Activated CD8-positive, alpha-beta T cell treated with anti-CD3 and anti-CD28 coated beads, Interleukin-2, amount 10 ng/mL, durations not matched to agents 7 days and 5 days (primary cell): ENCODE data around the gene GNPTAB. TPM values are rescaled to one million over a fixed set of nuclear protein-coding genes. Genes with fewer than 3 reads are reported as not detected.
A peak's percentile ranks its signal among the peaks of the same experiment; 100 is the strongest.
"Not testable (repeated sequence)": the region's sequence is repeated elsewhere in the genome, so short reads cannot be mapped to it uniquely, and the experiment has no call there.

ENCODE experiments used
- ATAC-seq: fragments of 150-1000 bp; cut with Tn5 transposase; one replicate; pipeline ENCODE4 v1.10.0; 2021; ENCODE audit warnings: moderate library complexity
- CTCF ChIA-PET: fragments of 350-600 bp; sonication (Branson Sonifier 250); formaldehyde crosslinking; loops from one replicate; lab custom pipeline; 2021; ENCODE audit warnings: antibody characterized with exemption; lab: Charles Lee
- POLR2A ChIA-PET: fragments of 350-600 bp; sonication (Branson Sonifier 250); formaldehyde crosslinking; loops from one replicate; lab custom pipeline; 2021; ENCODE audit warnings: antibody characterized with exemption; lab: Charles Lee
- DNase-seq: peaks from one replicate; pipeline ENCODE4 v3.0.0-alpha.2; 2020
- H3K27ac Mint-ChIP-seq: one replicate; pipeline ENCODE4 v1.8.0; 2021; ENCODE audit warnings: mild to moderate bottlenecking, mixed read lengths
- H3K27me3 Mint-ChIP-seq: one replicate; pipeline ENCODE4 v1.8.0; 2021; ENCODE audit warnings: low read depth, mixed read lengths
- H3K36me3 Mint-ChIP-seq: one replicate; pipeline ENCODE4 v1.8.0; 2021; ENCODE audit warnings: low read depth, mixed read lengths
- H3K4me1 Mint-ChIP-seq: one replicate; pipeline ENCODE4 v1.8.0; 2021; ENCODE audit warnings: low read depth, mixed read lengths
- H3K4me3 Mint-ChIP-seq: one replicate; pipeline ENCODE4 v1.8.0; 2021; ENCODE audit warnings: mild to moderate bottlenecking, mixed read lengths
- H3K9me3 Mint-ChIP-seq: one replicate; pipeline ENCODE4 v1.8.0; 2022; ENCODE audit warnings: mixed read lengths; ENCODE audit not compliant: insufficient read depth
- total RNA-seq, 2 experiments: library from RNA; stranded (reverse); gene quantifications; one replicate each; pipeline ENCODE4 v1.2.3, GENCODE V29; 2021

Gene GNPTAB
- total RNA-seq, 2 experiments from 2014 or later: 104 to 109 TPM

DNA sequence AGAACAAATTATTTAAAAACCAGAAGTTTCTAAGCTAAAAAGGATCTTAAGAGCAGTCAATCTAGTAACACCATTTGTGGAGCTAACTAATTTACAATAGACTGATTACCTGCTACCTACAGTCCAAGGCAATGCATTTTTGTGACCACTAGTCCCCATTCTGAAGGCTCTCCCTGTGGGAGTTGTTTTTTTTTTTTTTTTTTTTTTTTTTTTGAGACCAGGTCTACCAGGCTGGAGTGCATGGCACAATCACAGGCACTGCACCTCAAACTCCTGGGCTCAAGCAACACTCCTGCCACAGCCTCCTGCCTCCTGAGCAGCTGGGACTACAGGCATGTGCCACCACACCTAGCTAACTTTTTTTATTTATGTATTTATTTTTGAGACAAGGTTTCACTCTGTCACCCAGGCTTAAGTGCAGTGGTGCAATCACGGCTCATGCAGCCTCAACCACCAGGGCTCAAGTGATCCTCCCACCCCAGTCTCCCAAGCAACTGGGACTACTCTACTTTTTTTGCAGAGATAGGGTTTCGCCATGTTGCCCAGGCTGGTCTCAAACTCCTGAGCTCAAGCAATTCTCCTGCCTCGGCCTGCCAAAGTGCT lies 3.9 kb downstream of the GNPTAB start:
- CTCF ChIA-PET: interaction anchor here (0.7 to 12.4 kb wide), 8 partner anchors 9 to 54 kb away, joined by 3 to 263 read pairs (median 29); no protein-coding TSS in a partner anchor
- no peaks in the 10 kb centered on the region for H3K9me3 Mint-ChIP-seq
- ATAC-seq: no peak
- peaks cover 36% of the 10 kb centered on the region for H3K36me3 Mint-ChIP-seq
- no peak for DNase-seq
- POLR2A ChIA-PET: interaction anchor here (0.6 to 4.7 kb wide), 4 partner anchors 24 to 1774 kb away, joined by 3 to 45 read pairs (median 5); no protein-coding TSS in a partner anchor
- no peaks in the 10 kb centered on the region for H3K27me3 Mint-ChIP-seq
- H3K27ac Mint-ChIP-seq: no peak overlapping the region
- peaks cover 77% of the 10 kb centered on the region for H3K4me1 Mint-ChIP-seq
- peak overlapping the region; percentile 100 for H3K4me3 Mint-ChIP-seq

DNA sequence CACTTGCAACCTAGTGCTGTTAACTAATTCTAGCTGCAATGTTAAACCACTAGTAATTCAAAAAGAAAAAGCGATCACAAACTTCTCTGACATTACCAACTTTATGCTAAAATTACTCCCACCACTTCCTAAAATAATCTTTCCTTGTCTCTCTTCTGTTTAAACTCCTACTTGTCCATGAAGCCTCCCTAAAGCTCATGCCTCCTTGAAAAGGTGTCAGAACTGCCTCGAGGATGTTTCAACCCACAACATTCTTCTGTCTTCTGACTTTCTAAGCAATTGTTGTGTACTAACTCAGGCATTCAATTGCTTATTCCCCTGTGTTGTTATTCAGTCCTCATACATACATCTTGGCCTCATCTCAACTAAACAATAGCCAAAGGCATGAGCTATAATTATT lies 5.9 kb downstream of the GNPTAB start:
- CTCF ChIA-PET: interaction anchor here (0.6 to 12.4 kb wide), 13 partner anchors 9 to 95 kb away, joined by 3 to 263 read pairs (median 13); no protein-coding TSS in a partner anchor
- no peaks in the 10 kb centered on the region for H3K27me3 Mint-ChIP-seq
- H3K4me3 Mint-ChIP-seq: no peak overlapping the region
- no peaks in the 10 kb centered on the region for H3K9me3 Mint-ChIP-seq
- POLR2A ChIA-PET: interaction anchor here (1.0 to 2.1 kb wide), 4 partner anchors 27 to 237 kb away, joined by 3 to 7 read pairs (median 4); partner anchors contain the start of gene WASHC3
- no peak for DNase-seq
- H3K36me3 Mint-ChIP-seq: peaks cover 51% of the 10 kb centered on the region
- peaks cover 85% of the 10 kb centered on the region for H3K4me1 Mint-ChIP-seq
- H3K27ac Mint-ChIP-seq: peak overlapping the region; percentile 64
- ATAC-seq: no peak

DNA sequence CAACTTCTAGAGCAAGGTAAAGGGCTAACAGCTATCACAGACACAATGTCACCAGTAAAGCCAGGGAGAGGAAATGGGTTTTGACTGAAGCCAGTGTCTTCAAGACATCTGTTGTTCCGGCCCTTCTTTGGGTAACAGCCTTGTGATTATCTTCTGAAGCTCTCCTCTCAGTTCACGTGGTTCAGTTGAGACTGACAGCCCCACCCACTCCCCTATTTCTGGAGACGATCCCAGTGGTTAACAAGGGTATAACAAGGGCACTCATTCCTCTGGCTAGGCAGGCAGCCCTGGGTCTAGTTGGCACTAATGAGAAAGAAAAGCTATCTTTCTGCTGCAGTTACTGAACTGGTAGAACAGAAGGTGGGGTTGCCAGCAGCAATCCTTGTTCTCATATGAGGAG lies 6.9 kb downstream of the GNPTAB start:
- H3K4me3 Mint-ChIP-seq: peak overlapping the region; percentile 58
- POLR2A ChIA-PET: interaction anchor here (0.8 to 2.1 kb wide), 6 partner anchors 26 to 417 kb away, joined by 3 to 7 read pairs (median 4); partner anchors contain the start of genes ARL1 and WASHC3

DNA sequence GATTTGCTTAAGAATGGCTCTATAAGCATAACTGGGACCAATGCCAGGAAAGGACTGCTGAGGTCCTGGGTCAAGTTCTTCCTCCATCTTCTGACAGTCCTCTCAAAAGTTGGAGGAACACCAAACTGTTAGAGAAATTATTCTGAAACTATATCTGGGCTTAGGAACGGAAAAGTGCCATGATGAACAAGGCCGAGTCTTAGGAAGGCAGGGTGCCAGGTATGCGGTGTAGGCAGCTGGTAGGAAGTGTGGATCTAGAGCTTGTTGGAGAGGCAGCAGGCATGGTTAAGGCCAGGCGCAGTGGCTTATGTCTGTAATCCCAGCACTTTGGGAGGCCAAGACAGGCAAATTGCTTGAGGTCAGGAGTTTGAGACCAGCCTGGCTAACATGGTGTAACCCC lies 7.7 kb downstream of the GNPTAB start:
- ChIA-PET POLR2A (interaction anchor here (0.6 to 2.1 kb wide), 3 partner anchors 10 to 416 kb away, joined by 3 to 6 read pairs (median 3); partner anchors contain the start of gene ARL1), CTCF (interaction anchor here (0.9 to 12.4 kb wide), 11 partner anchors 8 to 408 kb away, joined by 3 to 263 read pairs (median 17); no protein-coding TSS in a partner anchor)
- ATAC-seq (no peak), DNase-seq (no peak)
- H3K36me3 Mint-ChIP-seq: peaks cover 57% of the 10 kb centered on the region
- H3K4me3 Mint-ChIP-seq: peak overlapping the region; percentile 4
- peaks cover 83% of the 10 kb centered on the region for H3K4me1 Mint-ChIP-seq
- peak overlapping the region; percentile 77 for H3K27ac Mint-ChIP-seq
- H3K27me3 Mint-ChIP-seq: no peaks in the 10 kb centered on the region
- H3K9me3 Mint-ChIP-seq: peaks cover 6% of the 10 kb centered on the region

More for the DNA sequence above, 6.9 kb downstream of the GNPTAB start:
- H3K27ac Mint-ChIP-seq: peak overlapping the region; percentile 77
- peaks cover 53% of the 10 kb centered on the region for H3K36me3 Mint-ChIP-seq
- CTCF ChIA-PET: interaction anchor here (0.8 to 12.4 kb wide), 15 partner anchors 8 to 409 kb away, joined by 3 to 263 read pairs (median 13); no protein-coding TSS in a partner anchor
- DNase-seq (peak; percentile 88), ATAC-seq (peak; percentile 97)
- peaks cover 4% of the 10 kb centered on the region for H3K9me3 Mint-ChIP-seq
- peaks cover 88% of the 10 kb centered on the region for H3K4me1 Mint-ChIP-seq
- H3K27me3 Mint-ChIP-seq: no peaks in the 10 kb centered on the region

DNA sequence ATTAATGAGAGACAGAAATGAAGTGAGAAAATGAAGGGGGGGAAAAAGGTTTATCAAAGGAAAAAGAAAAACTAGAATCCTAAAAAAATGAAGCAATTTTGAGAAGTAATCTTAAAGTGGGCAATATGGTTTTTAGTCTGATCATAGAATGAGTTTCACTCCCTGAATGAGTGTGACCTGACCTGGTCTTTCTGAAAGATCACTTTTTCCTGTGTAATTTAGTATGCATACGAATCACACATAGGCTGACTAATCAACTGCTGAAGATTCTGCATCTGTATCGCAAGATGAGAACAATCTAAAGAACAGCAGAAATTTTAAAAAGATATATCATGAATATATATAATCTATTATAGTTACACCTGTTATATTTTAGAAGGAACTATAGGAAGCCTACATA lies 11.3 kb downstream of the GNPTAB start:
- Mint-ChIP-seq H3K27ac (peak overlapping the region; percentile 72), H3K36me3 (peaks cover 60% of the 10 kb centered on the region), H3K9me3 (peaks cover 9% of the 10 kb centered on the region), H3K27me3 (no peaks in the 10 kb centered on the region), H3K4me1 (peaks cover 62% of the 10 kb centered on the region), H3K4me3 (no peak overlapping the region)
- DNase-seq: no peak
- CTCF ChIA-PET: interaction anchor here (0.7 to 3.8 kb wide), 5 partner anchors 9 to 263 kb away, joined by 3 to 24 read pairs (median 4); partner anchors contain the start of gene GNPTAB
- ATAC-seq: no peak
- POLR2A ChIA-PET: interaction anchor here (1.3 to 1.9 kb wide), 2 partner anchors 11 to 24 kb away, joined by 4 read pairs; partner anchors contain the start of gene GNPTAB

- peaks cover 60% of the 10 kb centered on the region for H3K36me3 Mint-ChIP-seq
- not testable (repeated sequence) for DNase-seq, H3K9me3 Mint-ChIP-seq, H3K4me3 Mint-ChIP-seq, H3K27me3 Mint-ChIP-seq, ATAC-seq, H3K27ac Mint-ChIP-seq
- H3K4me1 Mint-ChIP-seq: peaks cover 55% of the 10 kb centered on the region
- ChIA-PET CTCF (interaction anchor here (0.7 to 3.8 kb wide), 3 partner anchors 12 to 264 kb away, joined by 3 to 24 read pairs (median 4); partner anchors contain the start of gene GNPTAB), POLR2A (interaction anchor here (1.9 kb wide), 1 partner anchor 24 kb away, joined by 4 read pairs; no protein-coding TSS in a partner anchor)
Measured at GRCh38 chr12:101818689-101819088, 12.1 kb downstream of the GNPTAB start.

DNA sequence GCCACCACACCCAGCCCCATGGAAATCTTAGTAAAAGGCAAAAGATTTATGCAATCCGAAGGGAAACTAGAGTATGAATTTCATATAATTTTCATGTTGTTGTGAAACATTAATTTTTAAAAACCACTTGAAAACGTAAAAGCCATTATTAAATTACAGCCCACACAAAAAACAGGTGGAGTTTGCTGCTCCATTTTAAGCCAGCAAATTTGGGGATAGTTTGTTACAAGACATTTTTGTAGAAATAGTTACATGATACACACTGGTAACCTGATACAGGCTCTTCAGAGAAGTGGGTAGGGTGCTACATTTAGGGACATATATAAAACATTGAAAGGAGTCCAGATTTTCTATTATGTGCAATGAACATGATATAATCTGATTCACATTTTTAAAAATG lies 17.6 kb downstream of the GNPTAB start:
- H3K4me3 Mint-ChIP-seq: no peak overlapping the region
- H3K27ac Mint-ChIP-seq: no peak overlapping the region
- H3K27me3 Mint-ChIP-seq: no peaks in the 10 kb centered on the region
- H3K4me1 Mint-ChIP-seq: peaks cover 38% of the 10 kb centered on the region
- H3K36me3 Mint-ChIP-seq: peaks cover 41% of the 10 kb centered on the region
- CTCF ChIA-PET: interaction anchor here (1.4 kb wide), 1 partner anchor 17 kb away, joined by 5 read pairs; no protein-coding TSS in a partner anchor
- DNase-seq (no peak), ATAC-seq (no peak)
- POLR2A ChIA-PET: no interaction called here
- peaks cover 4% of the 10 kb centered on the region for H3K9me3 Mint-ChIP-seq

- not testable (repeated sequence) for ATAC-seq, H3K9me3 Mint-ChIP-seq
- H3K4me1 Mint-ChIP-seq: peaks cover 38% of the 10 kb centered on the region
Measured at GRCh38 chr12:101812716-101813115, 18.0 kb downstream of the GNPTAB start.

DNA sequence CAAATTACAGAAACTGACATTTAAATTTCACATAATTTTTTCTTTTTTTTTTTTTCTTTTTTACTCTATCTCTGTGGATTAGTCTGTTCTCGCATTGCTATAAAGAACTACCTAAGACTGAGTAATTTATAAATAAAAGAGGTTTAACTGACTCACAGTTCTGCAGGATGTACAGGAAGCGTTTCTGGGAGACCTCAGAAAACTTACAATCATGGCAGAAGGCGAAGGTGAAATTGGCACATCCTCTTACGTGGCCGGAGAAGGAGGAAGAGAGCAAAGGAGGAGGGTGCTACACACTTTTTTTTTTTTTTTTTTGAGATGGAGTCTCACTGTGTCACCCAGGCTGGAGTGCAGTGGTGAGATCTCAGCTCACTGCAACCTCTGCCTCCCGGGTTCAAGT lies 19.4 kb downstream of the GNPTAB start:
- ChIA-PET CTCF (interaction anchor here (1.8 kb wide), 1 partner anchor 13 kb away, joined by 11 read pairs; no protein-coding TSS in a partner anchor), POLR2A (interaction anchor here (1.0 kb wide), 1 partner anchor 18 kb away, joined by 3 read pairs; no protein-coding TSS in a partner anchor)
- not testable (repeated sequence) for H3K27me3 Mint-ChIP-seq, H3K27ac Mint-ChIP-seq, DNase-seq, ATAC-seq, H3K4me3 Mint-ChIP-seq, H3K9me3 Mint-ChIP-seq
- Mint-ChIP-seq H3K4me1 (peaks cover 48% of the 10 kb centered on the region), H3K36me3 (peaks cover 41% of the 10 kb centered on the region)

More at GRCh38 chr12:101812716-101813115, 18.0 kb downstream of the GNPTAB start:
- H3K4me3 Mint-ChIP-seq, POLR2A ChIA-PET, H3K27me3 Mint-ChIP-seq, H3K27ac Mint-ChIP-seq, DNase-seq: not testable (repeated sequence)
- CTCF ChIA-PET: interaction anchor here (0.6 kb wide), 1 partner anchor 17 kb away, joined by 3 read pairs; no protein-coding TSS in a partner anchor
- peaks cover 41% of the 10 kb centered on the region for H3K36me3 Mint-ChIP-seq

DNA sequence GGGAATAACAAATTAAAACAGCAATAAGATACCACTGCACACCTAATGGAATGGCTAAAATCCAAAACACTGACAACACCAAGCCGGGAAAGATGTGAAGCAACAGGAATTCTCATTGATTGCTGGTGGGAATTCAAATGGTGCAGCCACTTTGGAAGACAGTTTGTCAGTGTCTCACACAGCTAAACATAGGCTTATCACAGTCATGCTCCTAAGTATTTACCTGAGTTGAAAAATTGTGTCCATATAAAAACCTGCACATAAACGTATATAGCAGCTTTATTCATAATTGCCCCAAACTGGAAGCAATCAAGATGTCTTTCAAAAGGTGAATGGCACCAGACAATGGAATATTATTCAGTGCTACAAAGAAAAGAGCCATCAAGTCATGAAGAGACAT lies 21.6 kb downstream of the GNPTAB start:
- peaks cover 50% of the 10 kb centered on the region for H3K4me1 Mint-ChIP-seq
- CTCF ChIA-PET: interaction anchor here (0.7 to 1.6 kb wide), 2 partner anchors 15 to 17 kb away, joined by 3 read pairs; no protein-coding TSS in a partner anchor
- DNase-seq: no peak
- H3K36me3 Mint-ChIP-seq: peaks cover 35% of the 10 kb centered on the region
- H3K4me3 Mint-ChIP-seq: no peak overlapping the region
- no peak for ATAC-seq
- H3K27ac Mint-ChIP-seq: peak overlapping the region; percentile 8
- POLR2A ChIA-PET: no interaction called here
- H3K27me3 Mint-ChIP-seq: no peaks in the 10 kb centered on the region
- no peaks in the 10 kb centered on the region for H3K9me3 Mint-ChIP-seq

- no peak overlapping the region for H3K27ac Mint-ChIP-seq
- H3K9me3 Mint-ChIP-seq: no peaks in the 10 kb centered on the region
- H3K4me3 Mint-ChIP-seq: no peak overlapping the region
- H3K36me3 Mint-ChIP-seq: peaks cover 40% of the 10 kb centered on the region
- ATAC-seq: no peak
- H3K27me3 Mint-ChIP-seq: no peaks in the 10 kb centered on the region
- POLR2A ChIA-PET: no interaction called here
- H3K4me1 Mint-ChIP-seq: peaks cover 59% of the 10 kb centered on the region
- CTCF ChIA-PET: interaction anchor here (0.7 to 2.5 kb wide), 8 partner anchors 9 to 32 kb away, joined by 3 to 17 read pairs (median 4); no protein-coding TSS in a partner anchor
- no peak for DNase-seq
Measured at GRCh38 chr12:101806265-101806664, 24.5 kb downstream of the GNPTAB start.
